Hepatocyte (in vitro differentiated cells): ENCODE data around the gene YPEL1. TPM values are rescaled to one million over a fixed set of nuclear protein-coding genes. Genes with fewer than 3 reads are reported as not detected.
"Not testable (repeated sequence)": the region's sequence is repeated elsewhere in the genome, so short reads cannot be mapped to it uniquely, and the experiment has no call there.

Source experiments
- DNase-seq: peaks from one replicate; pipeline ENCODE4 v3.0.0-alpha.2; 2016; ENCODE audit warnings: low spot score
- H2AFZ ChIP-seq: fragments of 200-600 bp; sonication (generic); 2 replicates; pipeline ENCODE4 v1.6.0; 2016; ENCODE audit warnings: antibody characterized with exemption, mild to moderate bottlenecking
- H3K27ac ChIP-seq: fragments of 200-600 bp; sonication (generic); 2 replicates; pipeline ENCODE4 v1.5.1; 2016; ENCODE audit warnings: mild to moderate bottlenecking
- H3K27me3 ChIP-seq: fragments of 200-600 bp; sonication (generic); 2 replicates; pipeline ENCODE4 v1.6.1; 2016
- H3K36me3 ChIP-seq: fragments of 200-600 bp; sonication (generic); replicated peaks from 2 replicates; pipeline ENCODE4 v1.5.1; 2016; ENCODE audit warnings: low read depth; ENCODE audit not compliant: insufficient read depth
- H3K4me1 ChIP-seq: fragments of 200-600 bp; sonication (generic); 2 replicates; pipeline ENCODE4 v1.5.1; 2016; ENCODE audit warnings: mild to moderate bottlenecking, moderate library complexity; ENCODE audit not compliant: insufficient read depth
- H3K4me2 ChIP-seq: fragments of 200-600 bp; sonication (generic); 2 replicates; pipeline ENCODE4 v1.6.0; 2016
- H3K4me3 ChIP-seq: fragments of 200-600 bp; sonication (generic); 2 replicates; pipeline ENCODE4 v1.5.1; 2016; ENCODE audit warnings: mild to moderate bottlenecking
- H3K79me2 ChIP-seq: fragments of 200-600 bp; sonication (generic); 2 replicates; pipeline ENCODE4 v1.6.0; 2017; ENCODE audit warnings: mild to moderate bottlenecking
- H3K9me2 ChIP-seq: fragments of 200-600 bp; sonication (generic); replicated peaks from 2 replicates; pipeline ENCODE4 v1.6.0; 2017; ENCODE audit warnings: mild to moderate bottlenecking; ENCODE audit not compliant: insufficient read depth
- H3K9me3 ChIP-seq: fragments of 200-600 bp; sonication (generic); 2 replicates; pipeline ENCODE4 v1.5.1; 2016; ENCODE audit warnings: low read depth, mild to moderate bottlenecking
- H4K20me1 ChIP-seq: fragments of 200-600 bp; sonication (generic); 2 replicates; pipeline ENCODE4 v1.6.0; 2016; ENCODE audit warnings: mild to moderate bottlenecking; ENCODE audit not compliant: insufficient read depth, poor library complexity, severe bottlenecking
- EZH2 ChIP-seq: fragments of 200-600 bp; sonication (generic); IDR thresholded peaks from 2 replicates; pipeline ENCODE4 v1.6.1; 2016; ENCODE audit warnings: antibody characterized with exemption, mild to moderate bottlenecking, borderline replicate concordance
- EZH2phosphoT487 ChIP-seq: fragments of 200-600 bp; sonication (generic); IDR thresholded peaks from one replicate; pipeline ENCODE4 v1.6.1; 2018; ENCODE audit warnings: antibody characterized with exemption, mild to moderate bottlenecking, low read depth, moderate library complexity; ENCODE audit not compliant: unreplicated experiment, severe bottlenecking
- WGBS: methylation state at CpG from one replicate; pipeline ENCODE4 v1.1.6; 2016; ENCODE audit warnings: low lambda C conversion rate; ENCODE audit errors: missing lambda C conversion rate; 5-methylcytosine and 5-hydroxymethylcytosine counted together
- polyA plus RNA-seq: library from polyadenylated mRNA; unstranded; fragments of >200 nt; fragmentation: Nextera tagmentation; extraction: Ambion mirVana; gene quantifications from 2 replicates; pipeline ENCODE4 v1.2.1, GENCODE V29; 2016
- total RNA-seq: library from RNA; depleted of rRNA; stranded (reverse); fragments of >200 nt; gene quantifications from 2 replicates; pipeline ENCODE4 v1.2.3, GENCODE V29; 2014
- TF ChIP-seq, protein P1 (sequence below): fragments of 200-600 bp; sonication (generic); IDR thresholded peaks from 2 replicates; pipeline ENCODE4 v1.5.1; 2016; ENCODE audit warnings: antibody characterized with exemption, mild to moderate bottlenecking; ENCODE audit not compliant: poor library complexity

YPEL1 gene
- total and polyA plus RNA-seq, 2 experiments from 2014 or later = 2.0 to 3.1 TPM

GRCh38 chr22:21694394-21694793 lies 41.2 kb downstream of the YPEL1 start:
- Histone ChIP-seq H3K27ac (no peak overlapping the region), H3K79me2 (no peaks in the 10 kb centered on the region), H3K4me3 (no peak overlapping the region), H3K9me3 (no peaks in the 10 kb centered on the region), H3K36me3 (no peaks in the 10 kb centered on the region), H3K4me2 (no peak overlapping the region), H3K27me3 (no peaks in the 10 kb centered on the region), H3K9me2 (no peaks in the 10 kb centered on the region), H3K4me1 (no peaks in the 10 kb centered on the region), H2AFZ (no peak overlapping the region), H4K20me1 (no peaks in the 10 kb centered on the region)
- TF ChIP-seq EZH2 (no peak), EZH2phosphoT487 (no peak)
- TF ChIP-seq, protein P1, sequence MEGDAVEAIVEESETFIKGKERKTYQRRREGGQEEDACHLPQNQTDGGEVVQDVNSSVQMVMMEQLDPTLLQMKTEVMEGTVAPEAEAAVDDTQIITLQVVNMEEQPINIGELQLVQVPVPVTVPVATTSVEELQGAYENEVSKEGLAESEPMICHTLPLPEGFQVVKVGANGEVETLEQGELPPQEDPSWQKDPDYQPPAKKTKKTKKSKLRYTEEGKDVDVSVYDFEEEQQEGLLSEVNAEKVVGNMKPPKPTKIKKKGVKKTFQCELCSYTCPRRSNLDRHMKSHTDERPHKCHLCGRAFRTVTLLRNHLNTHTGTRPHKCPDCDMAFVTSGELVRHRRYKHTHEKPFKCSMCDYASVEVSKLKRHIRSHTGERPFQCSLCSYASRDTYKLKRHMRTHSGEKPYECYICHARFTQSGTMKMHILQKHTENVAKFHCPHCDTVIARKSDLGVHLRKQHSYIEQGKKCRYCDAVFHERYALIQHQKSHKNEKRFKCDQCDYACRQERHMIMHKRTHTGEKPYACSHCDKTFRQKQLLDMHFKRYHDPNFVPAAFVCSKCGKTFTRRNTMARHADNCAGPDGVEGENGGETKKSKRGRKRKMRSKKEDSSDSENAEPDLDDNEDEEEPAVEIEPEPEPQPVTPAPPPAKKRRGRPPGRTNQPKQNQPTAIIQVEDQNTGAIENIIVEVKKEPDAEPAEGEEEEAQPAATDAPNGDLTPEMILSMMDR = no peak
- no peak for DNase-seq
- 92% methylated on average over 14 of the region's 14 CpGs for WGBS

- 97% methylated on average over 13 of the region's 13 CpGs for WGBS
- no peaks in the 10 kb centered on the region for H3K36me3 ChIP-seq
Observed at GRCh38 chr22:21693999-21694341, 41.6 kb downstream of the YPEL1 start.

DNA sequence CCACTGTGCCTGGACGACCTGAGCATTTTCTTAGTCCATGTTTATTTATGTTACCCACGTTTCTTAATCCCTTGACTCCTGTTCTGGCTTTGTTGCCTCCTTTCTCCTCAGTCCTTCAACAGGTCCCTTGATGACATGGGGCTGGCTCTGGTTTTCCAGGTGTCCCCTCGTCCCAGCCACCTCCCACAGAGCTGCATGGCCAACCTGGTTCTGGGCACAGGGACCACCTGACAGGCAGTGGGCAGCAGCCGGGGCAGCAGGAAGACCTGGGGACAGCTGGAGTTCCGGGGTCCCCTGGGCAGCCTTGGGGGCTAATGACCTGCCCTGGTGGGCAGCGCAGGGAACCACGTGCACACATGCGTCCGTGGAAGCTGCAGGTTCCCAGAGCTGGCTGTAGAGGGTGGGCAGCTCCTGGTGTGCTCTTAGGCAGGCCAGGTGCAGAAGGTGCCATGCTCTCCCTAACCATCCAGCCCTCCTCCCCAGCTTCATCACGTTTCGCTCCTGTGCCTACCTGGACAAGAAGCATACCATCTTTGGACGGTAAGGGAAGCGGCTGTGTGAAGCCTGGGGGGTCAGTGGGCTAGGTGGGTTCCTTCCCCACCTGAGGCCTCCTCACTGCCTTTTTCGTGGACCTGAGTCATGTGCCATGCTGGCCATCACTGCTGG lies 42.1 kb downstream of the YPEL1 start:
- Histone ChIP-seq H4K20me1 (no peaks in the 10 kb centered on the region), H3K9me3 (no peaks in the 10 kb centered on the region), H3K79me2 (no peaks in the 10 kb centered on the region), H3K9me2 (no peaks in the 10 kb centered on the region), H3K27ac (no peak overlapping the region), H3K4me3 (no peak overlapping the region), H3K36me3 (no peaks in the 10 kb centered on the region), H3K27me3 (no peaks in the 10 kb centered on the region), H3K4me1 (no peaks in the 10 kb centered on the region), H2AFZ (no peak overlapping the region), H3K4me2 (no peak overlapping the region)
- no peak for TF ChIP-seq EZH2
- TF ChIP-seq, protein P1 = no peak
- TF ChIP-seq EZH2phosphoT487 = no peak
- 91% methylated on average over 14 of the region's 14 CpGs for WGBS
- DNase-seq = no peak

More at GRCh38 chr22:21693999-21694341, 41.6 kb downstream of the YPEL1 start:
- H3K4me3 ChIP-seq = no peak overlapping the region
- DNase-seq = no peak
- no peak overlapping the region for H2AFZ ChIP-seq
- no peak overlapping the region for H3K4me2 ChIP-seq
- no peak overlapping the region for H3K27ac ChIP-seq
- TF ChIP-seq EZH2phosphoT487 (no peak), EZH2 (no peak)
- TF ChIP-seq, protein P1 = no peak
- no peaks in the 10 kb centered on the region for H4K20me1 ChIP-seq
- no peaks in the 10 kb centered on the region for H3K4me1 ChIP-seq
- H3K27me3 ChIP-seq = no peaks in the 10 kb centered on the region
- H3K79me2 ChIP-seq = no peaks in the 10 kb centered on the region
- no peaks in the 10 kb centered on the region for H3K9me3 ChIP-seq
- H3K9me2 ChIP-seq = no peaks in the 10 kb centered on the region

- not testable (repeated sequence) for H4K20me1 ChIP-seq, H3K4me3 ChIP-seq, H3K4me1 ChIP-seq, H3K4me2 ChIP-seq, DNase-seq, H3K36me3 ChIP-seq, H2AFZ ChIP-seq, H3K9me3 ChIP-seq, H3K27ac ChIP-seq, H3K79me2 ChIP-seq, H3K9me2 ChIP-seq, H3K27me3 ChIP-seq
- 93% methylated on average over 9 of the region's 9 CpGs for WGBS
Observed at GRCh38 chr22:21692856-21693255, 42.7 kb downstream of the YPEL1 start.
